Coronary artery (tissue), 2 donors: ENCODE results near the gene CBARP.
"Not testable (repeated sequence)": the region's sequence is repeated elsewhere in the genome, so short reads cannot be mapped to it uniquely, and the experiment has no call there.

Experiments used
- DNase-seq: peaks from one replicate; pipeline ENCODE4 v3.0.0-alpha.2; 2017; ENCODE audit warnings: low spot score
- H3K27ac ChIP-seq, 2 donors: fragments of 200-600 bp; sonication (generic); one replicate each; pipeline ENCODE4 v1.5.1; 2016 to 2019
- H3K4me3 ChIP-seq: fragments of 200-600 bp; sonication (generic); 2 replicates; pipeline ENCODE4 v1.5.1; 2016; ENCODE audit warnings: mild to moderate bottlenecking, moderate library complexity
- TF ChIP-seq, protein P1 (sequence below): fragments of 200-600 bp; sonication (generic); IDR thresholded peaks from one replicate; pipeline ENCODE4 v1.5.1; 2019; ENCODE audit warnings: antibody characterized with exemption

Gene CBARP

DNA sequence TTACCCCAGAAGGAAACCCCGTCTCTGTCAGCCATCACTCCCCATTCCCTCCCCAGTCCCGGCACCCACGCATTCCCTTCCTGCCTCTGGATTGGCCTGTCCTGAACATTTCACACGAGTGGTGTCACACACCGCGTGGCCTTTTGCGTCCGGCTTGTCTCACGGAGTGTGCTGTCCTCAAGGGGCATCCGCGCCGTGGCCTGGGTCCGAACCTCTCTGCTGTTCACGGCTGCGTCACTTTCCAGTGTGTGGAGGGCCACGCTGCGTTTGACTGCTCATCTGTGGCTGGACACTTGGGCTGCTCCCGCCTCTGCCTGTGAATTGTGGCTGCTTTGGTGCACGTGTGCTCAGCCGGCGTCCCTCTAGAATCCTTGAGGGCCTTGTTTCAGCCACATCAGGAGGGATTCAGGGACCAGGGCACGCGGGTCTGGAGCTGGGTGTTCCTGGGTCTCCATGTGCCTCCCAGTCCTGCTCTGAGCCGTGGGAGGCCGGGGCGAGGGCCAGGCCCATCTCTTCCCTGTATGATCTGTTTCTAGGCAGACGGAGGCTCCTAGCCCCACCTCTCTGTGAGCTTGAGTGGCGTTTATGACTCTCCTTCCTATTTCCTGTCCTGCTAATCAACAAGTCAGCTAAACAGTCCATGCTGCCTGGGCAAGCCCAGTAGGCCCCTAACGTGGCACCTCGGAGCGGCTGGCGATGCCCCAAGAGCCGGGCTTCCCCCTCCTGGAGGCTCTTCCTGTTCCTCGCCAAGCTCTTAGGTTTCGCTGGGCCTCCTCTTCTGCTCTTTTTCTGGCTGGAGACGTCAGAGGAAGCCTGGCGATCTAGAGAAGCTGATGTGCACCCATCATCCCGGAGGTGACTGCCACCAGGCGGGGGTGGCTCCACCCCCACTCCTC is 24.2 kb downstream of the CBARP start:
- TF ChIP-seq, protein P1, sequence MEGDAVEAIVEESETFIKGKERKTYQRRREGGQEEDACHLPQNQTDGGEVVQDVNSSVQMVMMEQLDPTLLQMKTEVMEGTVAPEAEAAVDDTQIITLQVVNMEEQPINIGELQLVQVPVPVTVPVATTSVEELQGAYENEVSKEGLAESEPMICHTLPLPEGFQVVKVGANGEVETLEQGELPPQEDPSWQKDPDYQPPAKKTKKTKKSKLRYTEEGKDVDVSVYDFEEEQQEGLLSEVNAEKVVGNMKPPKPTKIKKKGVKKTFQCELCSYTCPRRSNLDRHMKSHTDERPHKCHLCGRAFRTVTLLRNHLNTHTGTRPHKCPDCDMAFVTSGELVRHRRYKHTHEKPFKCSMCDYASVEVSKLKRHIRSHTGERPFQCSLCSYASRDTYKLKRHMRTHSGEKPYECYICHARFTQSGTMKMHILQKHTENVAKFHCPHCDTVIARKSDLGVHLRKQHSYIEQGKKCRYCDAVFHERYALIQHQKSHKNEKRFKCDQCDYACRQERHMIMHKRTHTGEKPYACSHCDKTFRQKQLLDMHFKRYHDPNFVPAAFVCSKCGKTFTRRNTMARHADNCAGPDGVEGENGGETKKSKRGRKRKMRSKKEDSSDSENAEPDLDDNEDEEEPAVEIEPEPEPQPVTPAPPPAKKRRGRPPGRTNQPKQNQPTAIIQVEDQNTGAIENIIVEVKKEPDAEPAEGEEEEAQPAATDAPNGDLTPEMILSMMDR: no peak
- DNase-seq: peak; percentile 86
- Histone ChIP-seq H3K4me3 (peak overlapping the region; percentile 37), H3K27ac (peak overlapping the region; percentile 82 to 93)

DNA sequence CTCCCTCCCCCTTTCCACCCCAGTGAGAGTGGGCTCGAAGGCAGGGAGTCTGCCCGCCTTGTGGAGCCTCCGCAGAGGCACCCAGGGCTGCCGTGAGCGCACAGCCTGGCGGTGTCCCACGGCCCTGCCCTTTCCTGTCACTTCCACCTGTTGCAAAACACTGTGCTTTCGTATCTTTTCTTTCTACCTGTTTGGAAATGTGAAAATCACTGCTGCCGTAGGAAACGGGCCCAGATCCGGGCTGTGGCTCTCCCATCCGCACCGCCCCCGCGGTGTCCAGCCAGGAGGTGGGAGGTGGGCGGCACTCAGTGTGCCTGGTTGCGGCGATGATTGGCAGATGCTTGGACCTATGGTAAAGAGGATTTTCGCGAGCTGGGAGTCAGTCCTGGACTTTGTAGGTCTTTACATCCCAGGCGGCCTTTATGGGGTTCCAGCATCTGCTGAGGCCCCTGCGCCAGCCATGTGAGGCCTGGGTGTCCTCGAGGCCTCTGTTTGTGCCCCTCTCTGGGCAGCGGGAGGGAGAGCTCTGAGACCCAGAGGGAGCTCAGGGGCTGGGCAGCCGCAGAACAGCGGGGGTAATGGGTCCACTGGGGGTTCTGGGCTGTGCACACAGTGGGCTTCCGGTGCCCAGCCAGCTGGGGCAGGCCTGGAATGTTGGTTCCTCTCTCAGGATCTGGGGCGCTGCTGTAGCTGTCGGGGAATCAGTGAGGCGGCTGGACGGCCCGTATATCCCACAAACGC is 26.1 kb downstream of the CBARP start:
- TF ChIP-seq, protein P1: no peak

DNA sequence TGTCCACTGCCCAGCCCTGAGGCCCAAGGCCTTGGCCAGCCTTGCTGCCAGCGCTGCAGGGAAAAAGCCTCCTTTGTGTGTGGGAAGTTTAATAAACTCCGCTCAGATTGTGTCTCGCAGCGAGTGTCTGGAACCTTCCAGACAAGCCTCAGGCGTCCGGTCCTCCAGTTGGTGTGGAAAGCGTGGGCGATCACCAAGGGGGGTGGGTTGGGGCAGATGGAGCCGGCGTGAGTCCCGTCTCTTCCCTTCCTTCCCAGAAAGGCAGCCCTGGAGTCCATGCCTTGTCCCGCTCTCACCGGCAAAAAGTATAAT is 27.6 kb downstream of the CBARP start:
- DNase-seq: no peak
- Histone ChIP-seq H3K4me3 (no peak overlapping the region), H3K27ac (no peak overlapping the region)
- TF ChIP-seq, protein P1: no peak

More for the DNA sequence above, 26.1 kb downstream of the CBARP start:
- peak; percentile 70 for DNase-seq
- Histone ChIP-seq H3K4me3 (no peak overlapping the region), H3K27ac (no peak overlapping the region)

DNA sequence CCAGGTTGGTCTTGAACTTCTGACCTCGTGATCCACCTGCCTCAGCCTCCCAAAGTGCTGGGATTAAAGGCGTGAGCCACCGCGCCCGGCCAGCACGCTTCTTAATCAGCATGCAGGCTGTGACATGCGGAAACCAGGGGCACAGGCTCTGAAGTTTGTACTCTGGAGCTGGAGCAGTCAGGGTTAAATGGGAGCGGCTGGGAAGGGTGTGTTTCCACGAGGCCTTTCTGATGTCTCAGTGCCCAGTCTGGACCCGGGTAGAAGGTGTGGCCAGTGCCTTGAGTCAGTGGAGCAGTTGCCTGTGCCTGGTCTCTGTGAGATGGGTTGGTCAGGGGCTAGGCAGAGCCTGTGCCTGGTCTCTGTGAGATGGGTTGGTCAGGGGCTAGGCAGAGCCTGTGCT is 29.0 kb downstream of the CBARP start:
- Histone ChIP-seq H3K27ac (peak overlapping the region in 1 of 2 donors; percentile 51), H3K4me3 (peak overlapping the region; percentile 21)
- not testable (repeated sequence) for DNase-seq

DNA sequence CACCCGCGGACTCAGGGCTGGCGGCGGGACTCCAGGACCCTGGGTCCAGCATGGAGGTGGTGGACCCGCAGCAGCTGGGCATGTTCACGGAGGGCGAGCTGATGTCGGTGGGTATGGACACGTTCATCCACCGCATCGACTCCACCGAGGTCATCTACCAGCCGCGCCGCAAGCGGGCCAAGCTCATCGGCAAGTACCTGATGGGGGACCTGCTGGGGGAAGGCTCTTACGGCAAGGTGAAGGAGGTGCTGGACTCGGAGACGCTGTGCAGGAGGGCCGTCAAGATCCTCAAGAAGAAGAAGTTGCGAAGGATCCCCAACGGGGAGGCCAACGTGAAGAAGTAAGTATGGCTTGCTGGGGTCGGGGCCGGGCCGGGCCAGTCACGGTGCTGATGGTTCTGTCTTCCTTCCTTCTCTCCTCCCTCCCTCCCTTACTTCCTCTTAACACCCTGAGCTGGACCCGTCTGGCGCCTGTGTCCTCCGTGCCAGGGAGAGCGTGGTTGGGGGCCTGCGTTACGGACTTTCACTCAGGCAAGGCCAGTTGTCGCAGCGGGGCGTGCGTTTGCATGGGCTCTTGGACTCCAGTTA is 30.8 kb downstream of the CBARP start:
- TF ChIP-seq, protein P1: no peak
- no peak for DNase-seq
- Histone ChIP-seq H3K27ac (peak overlapping the region; percentile 88 to 91), H3K4me3 (peak overlapping the region; percentile 82)

DNA sequence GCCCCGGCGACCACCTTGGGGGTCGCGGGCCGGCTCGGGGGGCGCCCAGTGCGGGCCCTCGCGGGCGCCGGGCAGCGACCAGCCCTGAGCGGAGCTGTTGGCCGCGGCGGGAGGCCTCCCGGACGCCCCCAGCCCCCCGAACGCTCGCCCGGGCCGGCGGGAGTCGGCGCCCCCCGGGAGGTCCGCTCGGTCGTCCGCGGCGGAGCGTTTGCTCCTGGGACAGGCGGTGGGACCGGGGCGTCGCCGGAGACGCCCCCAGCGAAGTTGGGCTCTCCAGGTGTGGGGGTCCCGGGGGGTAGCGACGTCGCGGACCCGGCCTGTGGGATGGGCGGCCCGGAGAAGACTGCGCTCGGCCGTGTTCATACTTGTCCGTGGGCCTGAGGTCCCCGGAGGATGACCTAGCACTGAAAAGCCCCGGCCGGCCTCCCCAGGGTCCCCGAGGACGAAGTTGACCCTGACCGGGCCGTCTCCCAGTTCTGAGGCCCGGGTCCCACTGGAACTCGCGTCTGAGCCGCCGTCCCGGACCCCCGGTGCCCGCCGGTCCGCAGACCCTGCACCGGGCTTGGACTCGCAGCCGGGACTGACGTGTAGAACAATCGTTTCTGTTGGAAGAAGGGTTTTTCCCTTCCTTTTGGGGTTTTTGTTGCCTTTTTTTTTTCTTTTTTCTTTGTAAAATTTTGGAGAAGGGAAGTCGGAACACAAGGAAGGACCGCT is 31.5 kb downstream of the CBARP start:
- DNase-seq: no peak
- Histone ChIP-seq H3K27ac (peak overlapping the region; percentile 88 to 91), H3K4me3 (peak overlapping the region; percentile 82)
- TF ChIP-seq, protein P1: no peak
